ENCODE measurements around the gene MS4A18.

MS4A18 gene

DNA sequence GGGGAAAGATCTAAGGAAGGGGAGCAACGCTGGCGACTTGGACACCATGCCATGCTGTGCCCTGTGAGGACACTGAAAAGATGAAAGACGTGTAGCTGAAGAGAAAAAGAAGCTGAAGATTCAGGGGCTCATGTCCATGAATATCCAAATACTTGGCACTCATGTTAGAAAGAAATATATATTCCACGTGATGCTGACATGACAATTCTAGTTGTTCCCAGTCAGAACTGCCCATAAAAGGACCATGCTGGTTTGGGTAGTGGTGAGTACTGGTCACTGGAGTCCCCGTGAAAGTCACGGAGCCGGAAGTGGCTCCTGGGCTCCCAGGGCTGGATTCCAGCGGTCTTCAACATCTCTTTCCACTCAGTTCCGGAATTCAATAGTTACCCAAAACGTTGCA, 42.0 kb downstream of the MS4A18 start:
- DNase-seq (ENCODE audit: low read depth): no peak

GRCh38 chr11:60767388-60767811, 42.9 kb downstream of the MS4A18 start:
- no peak for DNase-seq (ENCODE audit: low read depth)

GRCh38 chr11:60768202-60768601, 43.7 kb downstream of the MS4A18 start:
- no peak for DNase-seq (ENCODE audit: low read depth)

DNA sequence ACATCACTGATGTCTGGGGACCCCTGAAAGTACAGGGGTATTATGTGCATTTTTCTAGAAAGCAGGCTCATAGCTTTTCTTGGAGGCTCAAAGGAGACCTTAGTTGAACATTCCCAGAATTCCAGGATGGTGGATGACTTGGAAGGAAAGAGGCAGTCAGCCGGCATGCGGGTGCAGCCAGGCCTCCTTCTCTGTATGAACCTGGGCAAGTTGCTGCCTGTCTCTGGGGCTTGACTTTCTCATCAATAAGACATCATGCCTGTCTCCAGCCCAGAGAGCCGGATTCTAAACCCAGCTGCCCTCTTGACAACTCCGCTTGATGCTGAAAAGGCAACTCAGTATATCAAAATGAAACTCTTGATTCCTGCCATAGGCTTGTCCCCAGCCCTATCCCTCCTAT, 44.8 kb downstream of the MS4A18 start:
- DNase-seq (ENCODE audit: low read depth): no peak

DNA sequence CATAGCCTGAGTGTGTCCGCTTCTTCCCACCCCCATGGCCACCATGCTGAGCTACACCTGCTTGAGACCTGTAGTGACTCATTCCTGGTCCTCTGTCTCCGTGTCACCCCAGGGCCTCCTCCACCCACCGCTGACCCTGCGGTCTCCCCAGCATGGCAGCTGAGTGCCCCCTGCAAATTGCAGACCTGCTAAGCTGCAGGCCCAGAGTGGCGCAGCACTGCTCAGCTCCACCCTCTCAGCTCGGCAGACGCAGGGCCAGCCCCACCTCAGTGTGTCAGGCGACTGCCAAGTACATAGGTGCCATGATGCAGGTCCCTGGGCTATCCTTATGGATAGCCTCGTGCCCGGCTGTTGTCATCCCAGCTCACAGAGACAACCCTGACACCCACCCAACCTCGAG, 45.3 kb downstream of the MS4A18 start:
- DNase-seq (ENCODE audit: low read depth): no peak

DNA sequence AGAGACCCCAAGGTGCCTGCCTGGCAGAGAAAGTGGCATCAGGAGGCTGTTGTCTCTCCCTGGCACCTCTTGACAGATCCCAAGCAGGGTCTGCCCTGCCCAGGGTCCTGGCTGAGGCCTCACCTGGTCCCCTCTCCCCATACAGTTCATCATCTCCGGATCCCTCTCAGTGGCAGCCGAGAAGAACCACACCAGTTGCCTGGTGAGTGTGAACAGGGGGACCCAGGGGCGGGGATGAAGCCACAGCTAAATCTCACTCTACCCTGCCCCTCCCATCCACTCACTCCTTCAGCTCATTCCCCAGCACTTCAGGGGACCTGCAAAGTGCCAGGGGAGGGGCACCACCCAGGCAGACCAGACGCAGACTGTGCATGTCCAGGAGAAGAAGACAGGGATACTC, 46.6 kb downstream of the MS4A18 start:
- no peak for DNase-seq (ENCODE audit: low read depth)

DNA sequence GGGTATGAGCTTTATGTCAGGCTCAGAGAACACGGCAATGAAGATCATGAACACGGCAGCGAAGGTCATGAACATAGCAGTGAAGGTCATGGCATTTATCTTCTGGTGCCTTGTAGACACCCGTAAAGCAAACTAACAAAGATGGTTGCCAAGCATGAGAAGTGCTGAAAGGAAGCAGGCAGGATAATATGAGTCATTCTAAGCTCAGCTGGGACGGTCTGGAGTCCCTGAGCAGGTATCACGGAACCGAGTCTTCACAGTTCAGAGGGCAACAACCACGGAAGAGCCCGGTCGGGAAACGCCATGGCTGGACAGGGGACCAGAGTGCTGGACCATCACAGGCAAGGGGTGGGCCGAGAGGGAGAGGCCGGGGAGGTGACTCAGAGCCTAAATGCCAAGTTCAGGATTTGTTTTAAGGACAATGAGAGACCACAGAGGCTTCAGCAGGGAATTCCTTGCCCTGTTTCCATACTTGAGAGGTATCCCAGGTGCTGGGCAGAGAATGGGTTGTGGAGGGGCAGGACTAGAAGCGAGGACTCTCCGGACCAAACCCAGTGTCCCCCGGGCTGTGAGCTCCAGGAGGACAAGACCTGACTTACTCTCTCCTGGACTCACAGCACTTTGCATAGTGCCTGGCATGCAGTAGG, 47.5 kb downstream of the MS4A18 start:
- no peak for DNase-seq (ENCODE audit: low read depth)

- no peak for DNase-seq (ENCODE audit: low read depth)
These were observed 48.1 kb downstream of the MS4A18 start for GRCh38 chr11:60772666-60773065.

DNA sequence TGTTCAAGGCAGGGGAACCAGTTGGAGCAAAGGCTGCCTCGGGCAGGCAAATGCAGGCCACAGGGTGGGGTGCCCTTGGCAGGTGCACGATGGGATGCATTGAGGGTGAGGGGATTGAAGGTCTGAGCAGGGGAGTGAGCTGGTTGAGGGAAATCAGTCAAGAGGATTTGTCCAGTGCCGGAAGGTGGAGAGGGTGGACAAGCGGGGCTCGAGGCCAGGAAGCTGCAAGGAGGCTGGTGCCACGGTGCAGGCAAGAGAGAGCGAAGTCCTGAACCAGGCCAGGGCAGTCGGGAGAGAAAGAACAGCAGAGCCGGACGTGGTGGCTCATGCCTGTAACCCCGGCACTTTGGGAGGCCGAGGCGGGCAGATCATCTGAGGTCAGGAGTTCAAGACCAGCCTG, 50.2 kb downstream of the MS4A18 start:
- DNase-seq (ENCODE audit: low read depth): no peak

GRCh38 chr11:60775420-60775961, 51.0 kb downstream of the MS4A18 start:
- DNase-seq (ENCODE audit: low read depth): peak; percentile 60

DNA sequence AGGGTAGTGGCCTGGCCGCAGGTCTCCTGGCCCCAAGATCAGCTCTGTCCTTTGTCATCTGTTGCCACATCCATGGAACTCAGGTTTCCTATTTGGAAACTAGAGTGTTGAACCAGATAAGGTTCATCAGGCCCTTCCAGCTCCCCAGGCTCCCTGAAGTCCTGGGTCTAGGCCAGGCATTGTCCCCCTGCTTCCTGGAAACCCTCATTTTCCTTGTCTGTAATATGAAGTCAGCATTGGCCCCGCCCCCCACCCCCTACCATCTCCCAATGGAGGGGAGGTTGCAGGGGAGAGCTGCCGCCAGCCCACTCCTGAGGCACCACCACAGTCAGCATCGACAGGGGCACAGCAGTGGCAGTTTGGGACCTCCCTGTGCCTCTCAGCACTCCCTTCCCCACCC, 51.6 kb downstream of the MS4A18 start:
- no peak for DNase-seq (ENCODE audit: low read depth)

DNA sequence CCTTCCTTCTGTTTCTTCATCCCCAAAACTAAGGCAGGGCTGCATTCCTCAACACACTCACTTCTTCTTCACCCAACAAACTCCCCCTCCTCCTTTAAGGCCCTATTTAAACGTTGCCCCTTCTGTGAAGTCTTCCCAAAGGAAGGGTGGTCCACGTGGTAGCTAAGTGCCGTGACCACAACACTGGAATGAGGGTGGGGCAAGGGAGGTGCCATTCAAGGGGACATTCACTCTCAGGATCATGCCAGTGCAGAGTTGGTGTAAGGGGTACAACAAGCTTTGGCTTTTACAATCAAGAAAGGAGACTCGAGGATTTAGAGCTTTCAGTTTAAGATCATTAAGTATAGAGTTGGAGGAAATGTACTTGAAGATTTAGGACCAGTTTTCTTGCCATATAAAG, 52.6 kb downstream of the MS4A18 start:
- DNase-seq (ENCODE audit: low read depth): no peak

DNA sequence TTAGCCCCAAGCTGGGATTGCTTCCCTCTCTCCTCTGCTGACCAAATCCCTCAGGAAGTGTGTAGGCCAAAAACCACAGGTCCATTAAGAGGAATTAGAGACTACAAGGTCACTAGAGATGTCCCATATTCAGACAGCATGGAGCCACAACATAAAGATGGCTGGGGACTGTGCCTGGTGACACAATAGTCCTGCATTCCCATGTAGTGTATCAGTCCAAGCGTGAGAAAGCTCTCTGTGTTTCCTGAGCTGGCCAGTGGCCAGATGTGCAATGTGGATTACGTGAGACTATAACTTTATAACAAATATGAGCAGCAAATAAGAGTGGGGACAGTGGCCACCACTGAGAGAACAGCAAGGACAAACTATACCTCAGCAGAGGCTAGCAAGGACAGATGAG, 53.1 kb downstream of the MS4A18 start:
- no peak for DNase-seq (ENCODE audit: low read depth)

- no peak for DNase-seq (ENCODE audit: low read depth)
These were observed 55.5 kb downstream of the MS4A18 start for GRCh38 chr11:60780065-60780464.

DNA sequence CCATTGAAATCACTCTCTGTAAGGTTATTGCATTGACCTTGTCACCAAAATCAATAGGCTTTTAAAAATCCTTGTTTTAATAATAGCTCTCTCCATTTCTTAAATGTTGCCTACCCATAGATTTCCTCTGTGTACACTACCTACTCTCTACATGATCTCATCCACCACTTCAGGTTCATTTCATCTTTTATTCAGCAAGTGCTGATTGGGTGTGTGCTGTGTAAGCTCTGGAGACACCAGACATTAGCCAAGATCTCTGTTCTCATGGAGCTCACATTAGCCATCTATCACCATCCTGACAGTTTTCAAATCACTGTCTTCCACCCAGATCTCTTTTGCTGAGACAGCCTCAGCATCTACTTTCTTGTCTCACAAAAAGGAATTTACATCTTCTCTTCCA, 56.3 kb downstream of the MS4A18 start:
- no peak for DNase-seq (ENCODE audit: low read depth)

- DNase-seq (ENCODE audit: low read depth): no peak
These were observed 56.9 kb downstream of the MS4A18 start for GRCh38 chr11:60781286-60781980.

DNA sequence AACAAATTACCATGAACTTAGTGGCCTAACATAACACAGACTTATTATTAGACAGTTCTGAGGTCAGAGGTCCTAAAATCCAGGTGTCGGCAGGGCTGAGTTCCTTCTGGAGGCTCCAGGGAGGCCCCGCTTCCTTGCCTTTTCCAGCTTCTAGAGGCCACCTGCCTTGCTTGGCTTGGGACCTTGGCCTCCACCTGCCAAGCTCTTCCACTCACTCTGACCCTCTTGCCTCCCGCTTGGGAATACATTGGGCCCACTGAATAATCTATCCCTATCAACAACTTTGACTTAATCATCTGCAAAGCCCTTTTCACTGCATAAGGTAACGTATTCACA, 57.4 kb downstream of the MS4A18 start:
- DNase-seq (ENCODE audit: low read depth): no peak

DNA sequence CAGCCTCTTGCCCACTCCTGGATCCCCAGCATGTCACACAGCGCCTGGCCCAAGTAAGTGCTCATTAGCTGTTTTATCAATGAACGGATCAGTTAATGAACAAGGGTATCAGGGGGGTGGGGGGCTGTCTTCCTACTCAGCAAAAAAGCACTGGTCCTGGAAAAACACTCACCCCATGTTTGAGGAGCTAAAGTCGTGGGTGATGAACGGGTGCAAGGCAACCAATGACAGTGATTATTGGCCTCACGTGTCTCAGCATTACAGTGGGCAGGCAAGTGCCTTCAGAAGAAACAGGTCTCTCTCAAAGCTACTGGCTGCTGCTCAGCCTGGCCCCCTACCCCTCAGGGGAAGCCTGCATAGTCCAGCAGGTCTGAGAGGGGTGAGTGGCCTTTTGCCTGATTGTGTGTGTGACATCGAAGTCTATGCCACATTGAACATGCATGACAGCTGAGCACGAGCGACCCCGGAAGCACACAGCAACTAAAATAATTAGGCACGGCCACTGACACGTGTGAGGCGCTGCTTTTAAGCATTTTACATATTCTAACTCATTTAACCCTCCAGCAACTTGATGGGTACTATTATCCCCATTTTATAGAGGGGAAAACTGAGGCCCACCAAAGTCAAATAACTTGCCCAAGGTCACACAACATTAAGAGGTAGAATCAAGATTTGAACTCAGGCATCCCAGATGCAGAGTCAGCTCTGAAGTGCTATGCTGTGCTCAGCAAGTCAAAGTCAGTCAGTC, 58.0 kb downstream of the MS4A18 start:
- DNase-seq (ENCODE audit: low read depth): no peak

DNA sequence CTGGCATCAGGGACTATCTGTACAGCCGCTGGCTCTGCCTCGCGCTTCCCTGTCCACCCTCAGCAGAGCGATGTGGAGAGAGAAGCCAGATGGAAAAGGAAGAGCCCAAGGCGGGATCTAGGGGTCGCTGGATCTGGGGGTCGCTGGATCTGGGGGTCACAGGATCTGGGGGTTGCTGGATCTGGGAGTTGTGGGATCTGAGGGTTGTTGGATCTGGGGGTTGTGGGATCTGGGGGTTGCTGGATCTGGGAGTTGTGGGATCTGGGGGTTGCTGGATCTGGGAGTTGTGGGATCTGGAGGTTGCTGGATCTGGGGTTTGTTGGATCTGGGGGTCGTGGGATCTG, 58.6 kb downstream of the MS4A18 start:
- DNase-seq (ENCODE audit: low read depth): no peak

DNA sequence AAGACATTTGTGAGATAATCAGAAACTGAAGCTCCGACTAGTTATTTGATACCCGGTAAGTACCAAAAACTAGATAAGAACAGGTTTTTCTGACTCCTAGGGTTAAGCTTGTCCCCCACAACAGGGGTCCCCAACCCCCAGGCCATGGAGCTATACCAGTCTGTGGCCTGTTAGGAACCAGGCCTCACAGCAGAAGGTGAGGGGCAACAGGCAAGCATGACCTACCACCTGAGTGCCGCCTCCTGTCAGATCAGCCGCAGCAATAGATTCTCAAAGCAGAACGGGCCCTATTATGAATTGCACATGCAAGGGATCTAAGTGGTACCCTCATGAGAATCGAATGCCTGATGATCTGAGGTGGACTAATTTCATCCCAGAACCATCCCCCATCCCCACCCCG, 59.4 kb downstream of the MS4A18 start:
- no peak for DNase-seq (ENCODE audit: low read depth)

GRCh38 chr11:60785136-60785535, 60.6 kb downstream of the MS4A18 start, which contains the start of gene MS4A10:
TSS of gene MS4A10 (plus strand) at chr11:60785333. CDS start at chr11:60790336, 5,003 bp downstream.
- DNase-seq (ENCODE audit: low read depth): no peak

DNA sequence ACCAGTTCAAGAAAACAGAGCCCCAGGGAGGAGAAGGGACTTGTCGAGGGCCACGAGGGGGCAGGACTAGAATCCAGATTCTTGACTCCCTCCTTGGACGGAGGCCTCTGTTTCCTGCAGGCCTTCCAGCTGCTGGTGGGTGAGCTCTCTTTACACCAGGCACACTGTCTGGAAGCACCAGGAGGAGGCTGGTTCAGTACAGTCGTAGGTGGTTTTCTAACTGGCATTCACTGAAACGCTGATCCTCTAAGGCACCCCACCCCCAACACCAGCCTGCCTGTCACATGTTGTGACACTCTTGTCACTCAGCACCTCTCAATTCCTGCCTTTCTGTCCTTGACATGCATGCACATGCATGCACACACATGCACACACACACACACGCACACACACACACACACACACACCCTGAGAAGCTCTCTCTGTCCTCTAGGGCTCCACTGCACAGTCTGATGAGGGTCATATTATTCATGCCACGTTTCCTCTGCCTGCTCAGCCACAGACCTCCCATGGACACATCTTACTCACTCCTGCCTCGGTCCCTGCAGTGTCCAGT, 61.4 kb downstream of the MS4A18 start:
- no peak for DNase-seq (ENCODE audit: low read depth)
